ENCODE data around the gene BPIFB1. TPM values are rescaled to one million over a fixed set of nuclear protein-coding genes. Genes with fewer than 3 reads are reported as not detected.

BPIFB1 gene
- total and polyA plus RNA-seq, 2 of the 8 experiments (the other 6 are each of a cell fraction or from before 2014, with no cell fraction given), result not detected

DNA sequence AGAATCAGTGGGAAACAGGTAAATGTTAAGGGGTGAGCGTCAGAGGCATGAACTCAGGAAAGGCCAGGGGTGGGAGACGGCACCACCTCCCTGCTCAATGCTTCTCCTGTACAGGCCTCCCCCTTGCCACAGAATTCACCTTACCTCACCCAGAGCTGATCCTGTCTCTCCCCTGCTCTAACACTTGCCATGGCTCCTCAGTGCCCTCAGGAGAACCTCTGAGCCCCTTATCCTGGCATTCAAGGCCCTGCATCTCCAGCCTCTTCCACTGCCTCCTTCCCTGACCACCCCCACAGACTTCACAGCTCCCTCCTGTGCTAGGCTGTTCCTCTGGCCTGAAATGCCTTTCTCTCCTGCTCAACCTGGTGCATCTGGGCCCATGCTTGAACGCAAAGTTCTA is 33.9 kb downstream of the BPIFB1 start:
- no peak overlapping the region for H4K5ac ChIP-seq (ENCODE audit: insufficient read length, low read depth, low read length)
- no peak overlapping the region for H2BK120ac ChIP-seq (replicated peaks; ENCODE audit: low read depth, low read length)
- no peak for FAIRE-seq
- no peak overlapping the region for H3K4ac ChIP-seq (replicated peaks; ENCODE audit: insufficient read length, low read depth, low read length)
- H3K9ac ChIP-seq (replicated peaks in 1 of 4; ENCODE audit: extremely low read depth in 1 of 4, low read depth in 3 of 4, low read length in 3 of 4), result no peak overlapping the region
- no peaks in the 10 kb centered on the region for H3K9me3 ChIP-seq (ENCODE audit: insufficient read depth in 2 of 2, low read depth in 1 of 2, low read length in 1 of 2)
- no peak overlapping the region; the same call in 1 of the 2 replicates for H2BK5ac ChIP-seq (ENCODE audit: low read depth, low read length)
- no peak overlapping the region for H3K4me3 ChIP-seq (ENCODE audit: extremely low read depth in 1 of 4, insufficient read depth in 2 of 4, low read depth in 3 of 4, low read length in 4 of 4)
- H3K18ac ChIP-seq (ENCODE audit: extremely low read depth, low read length), result no peak overlapping the region
- H2BK20ac ChIP-seq (ENCODE audit: low read length), result no peak overlapping the region
- H2BK12ac ChIP-seq (ENCODE audit: low read depth, low read length), result no peak overlapping the region
- no peaks in the 10 kb centered on the region for H3K79me1 ChIP-seq (ENCODE audit: low read depth, low read length)
- no peak for DNase-seq (ENCODE audit: low read depth in 1 of 2, low spot score in 2 of 2)
- no peak overlapping the region for H3K14ac ChIP-seq (ENCODE audit: insufficient read length)
- H3K27ac ChIP-seq (ENCODE audit: low read depth, low read length), result no peak overlapping the region
- H4K8ac ChIP-seq (ENCODE audit: extremely low read depth, insufficient read depth, low read length), result no peak overlapping the region
- no peaks in the 10 kb centered on the region; a peak in 2 of 7 replicates for H3K27me3 ChIP-seq (replicated peaks in 1 of 4; ENCODE audit: control insufficient read depth in 3 of 4, extremely low read depth in 1 of 4, insufficient read depth in 3 of 4, low read length in 3 of 4)
- H3K79me2 ChIP-seq (ENCODE audit: control insufficient read depth in 1 of 2, insufficient read depth in 2 of 2, low read length in 2 of 2), result no peaks in the 10 kb centered on the region
- no peak overlapping the region for H2AK5ac ChIP-seq (ENCODE audit: low read depth, low read length)
- POLR2A ChIA-PET (ENCODE audit: partially characterized antibody), result no interaction called here
- H3K36me3 ChIP-seq (ENCODE audit: control insufficient read depth in 2 of 4, insufficient read depth in 4 of 4, low read length in 3 of 4), result no peaks in the 10 kb centered on the region
- no peak overlapping the region for H3K56ac ChIP-seq (replicated peaks; ENCODE audit: insufficient read length, low read depth, low read length)
- no peaks in the 10 kb centered on the region for H4K20me1 ChIP-seq (replicated peaks in 1 of 2; ENCODE audit: control insufficient read depth in 1 of 2, insufficient read depth in 2 of 2, low read length in 2 of 2)
- no peaks in the 10 kb centered on the region for H3K4me1 ChIP-seq (replicated peaks in 1 of 4; ENCODE audit: control insufficient read depth in 3 of 4, insufficient read depth in 4 of 4, low read length in 3 of 4)
- CTCF ChIA-PET (ENCODE audit: partially characterized antibody), result interaction anchor here (1.1 to 4.3 kb wide), 5 partner anchors 9 to 99 kb away, joined by 3 to 21 read pairs (median 3); no protein-coding TSS in a partner anchor
- no peak overlapping the region for H2AFZ ChIP-seq (ENCODE audit: low read length)
- H3K4me2 ChIP-seq (ENCODE audit: insufficient read depth in 1 of 2, low read depth in 2 of 2, low read length in 2 of 2), result no peak overlapping the region
- H3K23ac ChIP-seq (ENCODE audit: insufficient read length), result no peak overlapping the region
- 87% methylated on average over 3 of the region's 3 CpGs; no CpG with 5 or more reads in 1 of the 2 experiments for WGBS, 2 experiments (ENCODE audit: extremely low coverage in 1 of 2, insufficient coverage in 1 of 2, insufficient read length in 1 of 2, insufficient replicate concordance in 2 of 2, low coverage in 1 of 2, low lambda C conversion rate in 2 of 2, missing lambda C conversion rate in 1 of 2)
- no peak overlapping the region for H4K91ac ChIP-seq (replicated peaks; ENCODE audit: insufficient read length, low read length)
- no peak overlapping the region for H2BK15ac ChIP-seq (ENCODE audit: low read length)
- no peaks in the 10 kb centered on the region for H3K23me2 ChIP-seq (ENCODE audit: low read depth, low read length)
- TF ChIP-seq EGR1 (IDR thresholded peaks at IDR 0.05; ENCODE audit: borderline replicate concordance, low read depth, low read length) (no peak), BRCA1 (IDR thresholded peaks at IDR 0.05; ENCODE audit: low read depth, low read length) (no peak), FOSL1 (IDR thresholded peaks at IDR 0.05; ENCODE audit: insufficient read depth, low read depth, low read length) (no peak), YY1 (IDR thresholded peaks at IDR 0.05; ENCODE audit: low read depth, low read length) (no peak), HDAC6 (IDR thresholded peaks at IDR 0.05; ENCODE audit: low read depth, low read length) (no peak), EP300 (IDR thresholded peaks at IDR 0.05; ENCODE audit: borderline replicate concordance in 1 of 2, low read depth in 2 of 2, low read length in 2 of 2) (no peak), ATF3 (IDR thresholded peaks at IDR 0.05; ENCODE audit: insufficient read depth, low read depth, low read length) (no peak), NRF1 (IDR thresholded peaks at IDR 0.05; ENCODE audit: low read depth, low read length) (no peak), PHF8 (conservative IDR thresholded peaks at IDR 0.05; ENCODE audit: low read depth, low read length) (no peak), GABPA (IDR thresholded peaks at IDR 0.05; ENCODE audit: borderline replicate concordance, insufficient read depth, low read length) (no peak)
- TF ChIP-seq, protein P1, sequence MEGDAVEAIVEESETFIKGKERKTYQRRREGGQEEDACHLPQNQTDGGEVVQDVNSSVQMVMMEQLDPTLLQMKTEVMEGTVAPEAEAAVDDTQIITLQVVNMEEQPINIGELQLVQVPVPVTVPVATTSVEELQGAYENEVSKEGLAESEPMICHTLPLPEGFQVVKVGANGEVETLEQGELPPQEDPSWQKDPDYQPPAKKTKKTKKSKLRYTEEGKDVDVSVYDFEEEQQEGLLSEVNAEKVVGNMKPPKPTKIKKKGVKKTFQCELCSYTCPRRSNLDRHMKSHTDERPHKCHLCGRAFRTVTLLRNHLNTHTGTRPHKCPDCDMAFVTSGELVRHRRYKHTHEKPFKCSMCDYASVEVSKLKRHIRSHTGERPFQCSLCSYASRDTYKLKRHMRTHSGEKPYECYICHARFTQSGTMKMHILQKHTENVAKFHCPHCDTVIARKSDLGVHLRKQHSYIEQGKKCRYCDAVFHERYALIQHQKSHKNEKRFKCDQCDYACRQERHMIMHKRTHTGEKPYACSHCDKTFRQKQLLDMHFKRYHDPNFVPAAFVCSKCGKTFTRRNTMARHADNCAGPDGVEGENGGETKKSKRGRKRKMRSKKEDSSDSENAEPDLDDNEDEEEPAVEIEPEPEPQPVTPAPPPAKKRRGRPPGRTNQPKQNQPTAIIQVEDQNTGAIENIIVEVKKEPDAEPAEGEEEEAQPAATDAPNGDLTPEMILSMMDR (IDR thresholded peaks at IDR 0.05; ENCODE audit: control extremely low read depth in 1 of 3, insufficient read depth in 1 of 3, low read depth in 1 of 3, low read length in 3 of 3), result no peak

Data from H1 (cell line).